Thyroid gland (tissue), 4 donors: Measurements from ENCODE around the gene GPM6B. TPM values are rescaled to one million over a fixed set of nuclear protein-coding genes. Genes with fewer than 3 reads are reported as not detected.

Experiments
- DNase-seq, 2 donors: peaks; one replicate each; pipeline ENCODE4 v3.0.0-alpha.2; 2019
- H3K27ac ChIP-seq, 3 donors: fragments of 200-600 bp; sonication (generic); 1 replicate in 2 of 3; 2 replicates in 1 of 3; pipeline ENCODE4 v1.5.1; 2016 to 2019; ENCODE audit warnings: mild to moderate bottlenecking in 1 of 3, moderate library complexity in 1 of 3
- H3K27me3 ChIP-seq: fragments of 200-600 bp; sonication (generic); one replicate; pipeline ENCODE4 v1.5.1; 2019
- H3K36me3 ChIP-seq, 2 donors: fragments of 200-600 bp; sonication (generic); one replicate each; pipeline ENCODE4 v1.5.1; 2016 to 2019
- H3K4me1 ChIP-seq, 2 donors: fragments of 200-600 bp; sonication (generic); one replicate each; pipeline ENCODE4 v1.5.1; 2017 to 2019
- H3K4me3 ChIP-seq, 3 donors: fragments of 200-600 bp; sonication (generic); replicated peaks in 1 of 3; 1 replicate in 2 of 3; 2 replicates in 1 of 3; pipeline ENCODE4 v1.5.1; 2016; ENCODE audit warnings: mild to moderate bottlenecking in 1 of 3
- H3K9me3 ChIP-seq: fragments of 200-600 bp; sonication (generic); one replicate; pipeline ENCODE4 v1.5.1; 2017
- CTCF ChIP-seq, 6 experiments: fragments of 200-600 bp in 3 of 6; fragments of 450-650 bp in 3 of 6; sonication (generic) in 3 of 6; IDR thresholded peaks; one replicate each; pipeline ENCODE4 v1.5.1; 2016 to 2019; ENCODE audit warnings: antibody characterized with exemption in 6 of 6, mild to moderate bottlenecking in 2 of 6, inconsistent platforms in 1 of 6, moderate library complexity in 1 of 6
- POLR2A ChIP-seq, 2 donors: fragments of 450-650 bp; IDR thresholded peaks; one replicate each; pipeline ENCODE4 v1.6.1; 2017; ENCODE audit warnings: antibody characterized with exemption in 2 of 2, mild to moderate bottlenecking in 2 of 2, moderate library complexity in 1 of 2
- WGBS, 2 donors: methylation state at CpG; one replicate each; pipeline ENCODE4 v1.1.5; 2017; 5-methylcytosine and 5-hydroxymethylcytosine counted together
- intact Hi-C: fragments of 100-400 bp; cut with DNase I; formaldehyde crosslinking; loops from one replicate; pipeline ENCODE4 v1.15.1; 2023
- total RNA-seq, 4 donors: library from RNA; depleted of rRNA; stranded (reverse); fragments of >200 nt; gene quantifications; one replicate each; pipeline ENCODE4 v1.2.3, GENCODE V29; 2016

Gene GPM6B
- total RNA-seq, 4 donors from 2014 or later, result 2.3 to 9.9 (median 6.1) TPM

- no peak overlapping the region for H3K4me3 ChIP-seq
- no peaks in the 10 kb centered on the region for H3K9me3 ChIP-seq
- peaks cover 0 to 3% of the 10 kb centered on the region in 2 donors for H3K4me1 ChIP-seq
- TF ChIP-seq CTCF (IDR thresholded peaks at IDR 0.05), result no peak
- no peak for TF ChIP-seq POLR2A (IDR thresholded peaks at IDR 0.05)
- no peak for DNase-seq
- intact Hi-C loops, result no loop called here
- H3K36me3 ChIP-seq, result peaks cover 15 to 35% of the 10 kb centered on the region in 2 donors
- no peak overlapping the region for H3K27ac ChIP-seq
- 57 to 83% methylated on average over 5 to 12 of the region's 13 CpGs for WGBS, 2 donors
- no peaks in the 10 kb centered on the region for H3K27me3 ChIP-seq
Measured at GRCh38 chrX:13760426-13760825, 56.5 kb downstream of the GPM6B start.

- intact Hi-C loops, result no loop called here
- WGBS, 2 donors, result 84 to 90% methylated on average over 8 of the region's 8 CpGs
- H3K36me3 ChIP-seq, result peaks cover 15 to 35% of the 10 kb centered on the region in 2 donors
Measured at GRCh38 chrX:13759152-13759718, 57.7 kb downstream of the GPM6B start.

GRCh38 chrX:13756381-13756780 is 60.5 kb downstream of the GPM6B start:
- H3K9me3 ChIP-seq, result no peaks in the 10 kb centered on the region
- peaks cover 8 to 28% of the 10 kb centered on the region in 2 donors for H3K36me3 ChIP-seq
- intact Hi-C loops, result no loop called here

More at GRCh38 chrX:13759152-13759718, 57.7 kb downstream of the GPM6B start:
- Histone ChIP-seq H3K27me3 (no peaks in the 10 kb centered on the region), H3K4me1 (no peaks in the 10 kb centered on the region), H3K4me3 (no peak overlapping the region), H3K27ac (no peak overlapping the region), H3K9me3 (no peaks in the 10 kb centered on the region)
- no peak for TF ChIP-seq POLR2A (IDR thresholded peaks at IDR 0.05)
- no peak for TF ChIP-seq CTCF (IDR thresholded peaks at IDR 0.05)
- DNase-seq, result no peak

GRCh38 chrX:13755254-13755653 is 61.6 kb downstream of the GPM6B start:
- peaks cover 0 to 23% of the 10 kb centered on the region in 2 donors for H3K36me3 ChIP-seq
- H3K4me1 ChIP-seq, result no peaks in the 10 kb centered on the region
- no peaks in the 10 kb centered on the region for H3K27me3 ChIP-seq
- no peak overlapping the region for H3K4me3 ChIP-seq
- no peak for DNase-seq
- TF ChIP-seq POLR2A (IDR thresholded peaks at IDR 0.05), result no peak
- WGBS, 2 donors, result 88 to 89% methylated on average over 1 of the region's 1 CpG
- intact Hi-C loops, result no loop called here
- H3K9me3 ChIP-seq, result no peaks in the 10 kb centered on the region
- no peak overlapping the region for H3K27ac ChIP-seq

More at GRCh38 chrX:13756381-13756780, 60.5 kb downstream of the GPM6B start:
- 95 to 98% methylated on average over 4 of the region's 4 CpGs for WGBS, 2 donors
- DNase-seq, result no peak
- Histone ChIP-seq H3K4me1 (no peaks in the 10 kb centered on the region), H3K27me3 (no peaks in the 10 kb centered on the region), H3K4me3 (no peak overlapping the region), H3K27ac (no peak overlapping the region)
- no peak for TF ChIP-seq CTCF (IDR thresholded peaks at IDR 0.05)
- TF ChIP-seq POLR2A (IDR thresholded peaks at IDR 0.05), result no peak

DNA sequence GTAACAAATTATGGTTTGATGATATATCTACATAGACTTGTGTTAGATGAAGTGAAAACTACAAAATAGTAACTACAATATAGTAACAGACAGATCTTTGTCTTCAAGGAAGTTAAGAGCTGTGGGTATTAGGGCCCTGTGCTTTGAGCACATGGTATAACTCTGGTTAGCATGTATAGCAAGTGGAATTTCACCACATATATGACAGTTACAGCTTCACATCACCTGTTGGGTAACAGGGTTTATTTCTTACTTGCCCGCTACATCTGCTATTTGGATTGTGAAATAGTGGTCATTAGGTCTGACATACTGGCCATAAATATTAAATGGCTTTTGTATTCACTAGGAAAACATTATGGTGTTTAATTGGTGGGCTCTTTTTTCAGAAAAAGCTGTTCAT is 62.1 kb downstream of the GPM6B start:
- no peak overlapping the region for H3K27ac ChIP-seq
- TF ChIP-seq POLR2A (IDR thresholded peaks at IDR 0.05) (no peak), CTCF (IDR thresholded peaks at IDR 0.05) (no peak)
- no peaks in the 10 kb centered on the region for H3K4me1 ChIP-seq
- DNase-seq, result no peak
- no peak overlapping the region for H3K4me3 ChIP-seq
- peaks cover 0 to 23% of the 10 kb centered on the region in 2 donors for H3K36me3 ChIP-seq
- no peaks in the 10 kb centered on the region for H3K9me3 ChIP-seq
- no peaks in the 10 kb centered on the region for H3K27me3 ChIP-seq
- WGBS, 2 donors, result 82 to 100% methylated on average over 1 of the region's 1 CpG
- intact Hi-C loops, result no loop called here
